SK-N-SH treated with all-trans-retinoic acid at 6 μM for 48 hours (cell line): ENCODE data around the gene RHOT2.

ENCODE experiments used
- ARNTL ChIP-seq: fragments of 450-650 bp; formaldehyde crosslinking; IDR thresholded peaks from 2 replicates; pipeline ENCODE4 v1.5.0; 2020; ENCODE audit warnings: low read depth, mild to moderate bottlenecking, moderate library complexity, borderline replicate concordance
- CSDC2 ChIP-seq: fragments of 250-450 bp; sonication (Bioruptor Pico); IDR thresholded peaks from 2 replicates; pipeline ENCODE4 v1.5.0; 2020; ENCODE audit warnings: mild to moderate bottlenecking, moderate library complexity
- CSRNP3 ChIP-seq: fragments of 250-450 bp; sonication (Bioruptor Pico); IDR thresholded peaks from 2 replicates; pipeline ENCODE4 v1.5.1; 2021; ENCODE audit warnings: mild to moderate bottlenecking, moderate library complexity
- PATZ1 ChIP-seq: fragments of 250-450 bp; sonication (Bioruptor Pico); IDR thresholded peaks from 2 replicates; pipeline ENCODE4 v1.8.0; 2020; ENCODE audit warnings: mild to moderate bottlenecking, moderate library complexity, borderline replicate concordance
- POU6F1 ChIP-seq: fragments of 250-450 bp; sonication (Bioruptor Pico); IDR thresholded peaks from 2 replicates; pipeline ENCODE4 v1.8.0; 2021; ENCODE audit warnings: low read depth, mild to moderate bottlenecking, moderate library complexity, borderline replicate concordance
- RARB ChIP-seq: fragments of 250-450 bp; sonication (Bioruptor Pico); IDR thresholded peaks from 2 replicates; pipeline ENCODE4 v1.8.0; 2021; ENCODE audit warnings: mild to moderate bottlenecking, moderate library complexity
- ZFP30 ChIP-seq: fragments of 450-650 bp; formaldehyde crosslinking; IDR thresholded peaks from 2 replicates; pipeline ENCODE4 v1.5.0; 2022; ENCODE audit warnings: mild to moderate bottlenecking, moderate library complexity
- ZNF70 ChIP-seq: fragments of 450-650 bp; formaldehyde crosslinking; IDR thresholded peaks from 2 replicates; pipeline ENCODE4 v1.5.0; 2020; ENCODE audit warnings: mild to moderate bottlenecking, moderate library complexity

- no peak for TF ChIP-seq PATZ1 (CRISPR knock-in tag)
- TF ChIP-seq POU6F1 = no peak
- TF ChIP-seq CSRNP3 (CRISPR knock-in tag) = no peak
- no peak for TF ChIP-seq ZFP30 (CRISPR knock-in tag)
- TF ChIP-seq RARB = no peak
- TF ChIP-seq ZNF70 (CRISPR knock-in tag) = no peak
- TF ChIP-seq ARNTL (CRISPR knock-in tag) = no peak
- TF ChIP-seq CSDC2 (CRISPR knock-in tag) = no peak
Observed at GRCh38 chr16:710500-711075, 42.7 kb downstream of the RHOT2 start.
